ENCODE results near the gene ILRUN.
"Not testable (repeated sequence)": the region's sequence is repeated elsewhere in the genome, so short reads cannot be mapped to it uniquely, and the experiment has no call there.

ILRUN gene

DNA sequence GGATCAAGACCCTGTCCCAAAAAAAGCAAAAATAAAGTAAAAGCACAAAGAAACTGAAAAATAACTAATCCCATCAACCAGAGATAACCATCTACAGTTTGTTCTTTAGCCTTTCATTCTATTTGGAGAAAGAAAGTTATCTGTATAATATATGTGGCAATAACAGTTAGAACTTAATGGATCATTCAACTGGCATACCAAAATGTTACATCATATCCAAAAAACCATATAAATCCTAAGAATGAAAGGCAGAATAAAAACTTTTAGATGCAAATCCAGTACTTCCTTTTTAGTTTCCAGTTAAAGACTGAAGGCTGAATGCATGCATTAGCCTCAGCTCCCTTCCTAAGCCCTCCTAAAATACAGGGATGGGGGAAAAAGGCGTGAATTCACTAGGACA is 25.2 kb downstream of the ILRUN start:
- Histone ChIP-seq H3K9me3 (no peaks in the 10 kb centered on the region), H3K36me3 (no peaks in the 10 kb centered on the region), H3K4me3 (ENCODE audit: low read depth, low read length) (no peak overlapping the region), H3K27me3 (no peaks in the 10 kb centered on the region), H3K4me1 (no peaks in the 10 kb centered on the region)
- DNase-seq = no peak
- TF ChIP-seq, protein P1, sequence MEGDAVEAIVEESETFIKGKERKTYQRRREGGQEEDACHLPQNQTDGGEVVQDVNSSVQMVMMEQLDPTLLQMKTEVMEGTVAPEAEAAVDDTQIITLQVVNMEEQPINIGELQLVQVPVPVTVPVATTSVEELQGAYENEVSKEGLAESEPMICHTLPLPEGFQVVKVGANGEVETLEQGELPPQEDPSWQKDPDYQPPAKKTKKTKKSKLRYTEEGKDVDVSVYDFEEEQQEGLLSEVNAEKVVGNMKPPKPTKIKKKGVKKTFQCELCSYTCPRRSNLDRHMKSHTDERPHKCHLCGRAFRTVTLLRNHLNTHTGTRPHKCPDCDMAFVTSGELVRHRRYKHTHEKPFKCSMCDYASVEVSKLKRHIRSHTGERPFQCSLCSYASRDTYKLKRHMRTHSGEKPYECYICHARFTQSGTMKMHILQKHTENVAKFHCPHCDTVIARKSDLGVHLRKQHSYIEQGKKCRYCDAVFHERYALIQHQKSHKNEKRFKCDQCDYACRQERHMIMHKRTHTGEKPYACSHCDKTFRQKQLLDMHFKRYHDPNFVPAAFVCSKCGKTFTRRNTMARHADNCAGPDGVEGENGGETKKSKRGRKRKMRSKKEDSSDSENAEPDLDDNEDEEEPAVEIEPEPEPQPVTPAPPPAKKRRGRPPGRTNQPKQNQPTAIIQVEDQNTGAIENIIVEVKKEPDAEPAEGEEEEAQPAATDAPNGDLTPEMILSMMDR (IDR thresholded peaks at IDR 0.05; ENCODE audit: low read depth, low read length) = no peak

DNA sequence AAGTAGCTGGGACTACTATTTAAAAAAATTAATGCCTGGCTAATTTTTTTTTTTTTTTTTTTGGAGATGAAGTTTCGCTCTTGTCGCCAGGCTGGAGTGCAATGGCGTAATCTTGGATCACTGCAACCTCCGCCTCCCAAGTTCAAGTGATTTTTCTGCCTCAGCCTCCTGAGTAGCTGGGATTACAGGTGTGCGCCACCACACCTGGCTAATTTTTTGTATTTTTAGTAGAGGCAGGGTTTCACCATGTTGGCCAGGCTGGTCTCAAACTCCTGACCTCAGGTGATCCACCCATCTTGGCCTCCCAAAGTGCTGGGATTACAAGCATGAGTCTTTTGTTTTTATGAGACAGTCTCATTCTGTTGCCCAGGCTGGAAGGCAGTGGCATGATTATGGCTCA is 27.8 kb downstream of the ILRUN start:
- not testable (repeated sequence) for H3K4me1 ChIP-seq; H3K27me3 ChIP-seq; H3K4me3 ChIP-seq (ENCODE audit: low read depth, low read length); H3K36me3 ChIP-seq; DNase-seq; H3K9me3 ChIP-seq

DNA sequence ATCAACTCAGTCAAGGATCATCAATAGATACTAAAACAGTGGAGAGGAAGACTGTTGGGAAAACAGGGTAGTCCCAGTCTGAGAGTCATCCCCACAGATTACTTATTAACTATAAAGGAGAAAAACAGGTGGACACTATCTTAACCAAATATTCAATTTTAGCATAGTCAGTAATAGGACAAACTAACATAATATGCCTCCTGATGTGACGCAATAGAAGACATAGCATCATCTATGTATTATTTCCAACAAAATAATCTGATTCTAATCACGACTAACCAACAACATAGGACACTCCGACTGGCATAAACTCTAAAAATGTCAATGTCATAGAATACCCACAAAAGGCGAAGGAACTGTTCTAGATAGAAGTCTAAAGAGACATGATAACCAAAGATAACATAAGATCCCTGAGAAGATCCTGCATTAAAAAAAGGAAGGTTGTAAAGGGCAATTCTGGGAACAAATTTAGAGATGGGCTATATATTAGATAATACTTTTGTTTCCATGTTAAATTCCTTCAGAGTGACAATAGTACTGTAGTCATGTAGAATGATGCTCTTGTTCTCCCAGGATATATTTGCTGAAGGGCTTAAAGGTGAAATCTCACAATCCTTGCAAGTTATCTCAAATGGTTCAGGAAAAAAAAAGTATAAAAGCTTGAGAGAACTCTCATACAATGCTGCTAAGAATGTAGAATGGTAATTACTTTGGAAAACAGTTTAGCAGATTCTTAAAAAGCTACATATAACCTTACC is 28.9 kb downstream of the ILRUN start:
- Histone ChIP-seq H3K9me3 (no peaks in the 10 kb centered on the region), H3K4me3 (ENCODE audit: low read depth, low read length) (no peak overlapping the region), H3K36me3 (no peaks in the 10 kb centered on the region), H3K27me3 (no peaks in the 10 kb centered on the region), H3K4me1 (no peaks in the 10 kb centered on the region)
- TF ChIP-seq, protein P1 (IDR thresholded peaks at IDR 0.05; ENCODE audit: low read depth, low read length) = no peak
- DNase-seq = no peak

DNA sequence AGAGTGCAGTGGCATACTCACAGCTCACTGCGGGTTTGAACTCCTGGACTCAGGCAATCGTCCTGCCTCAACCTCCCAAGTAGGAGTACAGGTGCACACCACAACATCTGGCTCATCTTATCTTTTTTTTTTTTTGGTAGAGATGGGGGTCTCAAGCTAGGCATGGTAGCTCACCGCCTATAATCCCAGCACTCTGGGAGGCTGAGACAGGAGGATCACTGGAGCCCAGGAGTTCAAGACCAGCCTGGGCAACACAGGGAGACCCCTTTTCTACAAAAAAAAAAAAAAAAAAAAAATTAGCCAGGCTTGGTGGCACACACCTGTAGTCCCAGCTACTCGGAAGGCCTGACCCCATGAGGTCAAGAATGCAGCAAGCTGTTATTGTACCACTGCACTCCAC is 31.5 kb downstream of the ILRUN start:
- no peaks in the 10 kb centered on the region for H3K27me3 ChIP-seq
- TF ChIP-seq, protein P1 (IDR thresholded peaks at IDR 0.05; ENCODE audit: low read depth, low read length) = no peak
- H3K4me3 ChIP-seq (ENCODE audit: low read depth, low read length) = no peak overlapping the region
- no peaks in the 10 kb centered on the region for H3K4me1 ChIP-seq
- H3K9me3 ChIP-seq = no peaks in the 10 kb centered on the region
- DNase-seq = no peak
- no peaks in the 10 kb centered on the region for H3K36me3 ChIP-seq

DNA sequence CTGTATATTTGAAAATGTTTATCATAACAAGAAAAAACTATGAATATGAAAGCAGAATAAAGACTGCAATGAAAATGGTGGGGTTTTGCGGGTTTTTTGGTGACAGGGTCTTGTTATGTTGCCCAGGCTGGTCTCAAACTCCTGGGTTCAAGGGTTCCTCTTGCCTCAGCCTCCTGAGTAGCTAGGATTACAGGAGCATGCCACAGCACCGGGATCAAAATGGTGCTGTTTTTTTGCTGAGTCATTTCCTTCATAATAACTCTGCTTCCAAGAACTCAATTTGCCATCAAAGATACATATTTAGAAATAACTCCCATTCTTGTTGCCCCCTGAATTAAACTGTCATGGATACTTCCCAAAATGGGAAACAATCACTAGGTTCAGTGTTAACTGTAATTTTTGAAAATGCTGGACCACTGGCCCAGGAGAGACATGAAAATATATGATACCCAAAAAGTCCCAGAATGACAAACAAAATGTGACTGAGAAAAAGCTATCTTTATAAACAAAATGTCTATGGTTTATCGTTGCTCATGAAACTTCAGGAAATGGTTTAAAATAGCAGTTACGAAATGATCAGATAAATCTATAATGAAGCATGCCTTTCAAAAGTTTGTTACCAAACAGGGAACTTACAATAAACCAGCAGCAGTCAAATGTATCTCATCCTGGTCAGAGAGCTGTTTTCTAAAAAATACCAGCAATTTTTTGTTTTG is 32.2 kb downstream of the ILRUN start:
- Histone ChIP-seq H3K36me3 (no peaks in the 10 kb centered on the region), H3K4me3 (ENCODE audit: low read depth, low read length) (no peak overlapping the region), H3K9me3 (no peaks in the 10 kb centered on the region), H3K4me1 (no peaks in the 10 kb centered on the region), H3K27me3 (no peaks in the 10 kb centered on the region)
- no peak for DNase-seq
- TF ChIP-seq, protein P1 (IDR thresholded peaks at IDR 0.05; ENCODE audit: low read depth, low read length) = no peak

DNA sequence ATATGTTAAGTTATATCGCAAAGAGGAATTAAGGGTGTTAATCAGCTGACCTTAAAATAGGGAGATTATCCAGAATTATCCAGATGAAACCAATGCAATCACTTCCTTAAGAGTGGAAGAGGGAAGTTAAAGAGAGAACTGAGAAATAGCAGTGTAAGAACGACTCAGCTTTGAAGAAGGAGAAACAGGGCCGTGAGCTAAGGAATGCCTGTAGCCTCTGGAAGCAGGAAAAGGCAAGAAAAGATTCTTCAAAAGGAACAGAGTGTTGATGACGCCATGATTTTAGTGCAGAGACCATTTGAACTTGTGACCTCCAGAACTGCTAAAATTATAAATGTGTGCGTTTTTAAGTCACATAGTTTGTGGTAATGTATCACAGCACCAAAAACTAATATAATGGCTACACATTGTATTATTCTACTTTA is 32.7 kb downstream of the ILRUN start:
- no peak overlapping the region for H3K4me3 ChIP-seq (ENCODE audit: low read depth, low read length)
- H3K36me3 ChIP-seq = no peaks in the 10 kb centered on the region
- TF ChIP-seq, protein P1 (IDR thresholded peaks at IDR 0.05; ENCODE audit: low read depth, low read length) = no peak
- H3K9me3 ChIP-seq = no peaks in the 10 kb centered on the region
- no peaks in the 10 kb centered on the region for H3K27me3 ChIP-seq
- DNase-seq = no peak
- no peaks in the 10 kb centered on the region for H3K4me1 ChIP-seq
